Measurements from ENCODE around the gene TPP1.

GRCh38 chr11:6569706-6570105 lies 49.5 kb downstream of the TPP1 start:
- TF ChIP-seq CTCF (conservative IDR thresholded peaks at IDR 0.05; ENCODE audit: low read length) (no peak), EZH2phosphoT487 (IDR thresholded peaks at IDR 0.05; ENCODE audit: borderline replicate concordance) (no peak)

Measured in Loucy (cell line).